Activated CD8-positive, alpha-beta memory T cell treated with anti-CD3 and anti-CD28 coated beads, Interleukin-2, amount 50 U/mL, for 48 hours (primary cell): ENCODE measurements around the gene KLHL42.
A peak's percentile ranks its signal among the peaks of the same experiment; 100 is the strongest.
"Not testable (repeated sequence)": the region's sequence is repeated elsewhere in the genome, so short reads cannot be mapped to it uniquely, and the experiment has no call there.

Source experiments
- DNase-seq: peaks from one replicate; pipeline ENCODE4 v3.0.0-alpha.2; 2020

Gene KLHL42

GRCh38 chr12:27821259-27821973 lies 41.4 kb downstream of the KLHL42 start:
- peak; percentile 58 for DNase-seq

GRCh38 chr12:27822076-27822712 lies 42.2 kb downstream of the KLHL42 start:
- peak; percentile 77 for DNase-seq

- DNase-seq: no peak
Measured at GRCh38 chr12:27823038-27823437, 43.0 kb downstream of the KLHL42 start.

GRCh38 chr12:27824126-27824842 lies 44.3 kb downstream of the KLHL42 start:
- DNase-seq: no peak

- no peak for DNase-seq
Measured at GRCh38 chr12:27826076-27826475, 46.0 kb downstream of the KLHL42 start.

GRCh38 chr12:27828196-27828595 lies 48.2 kb downstream of the KLHL42 start:
- DNase-seq: no peak

- DNase-seq: no peak
Measured at GRCh38 chr12:27838543-27839185, 58.6 kb downstream of the KLHL42 start.

- DNase-seq: no peak
Measured at GRCh38 chr12:27840229-27840999, 60.4 kb downstream of the KLHL42 start.

GRCh38 chr12:27841392-27841882 lies 61.4 kb downstream of the KLHL42 start:
- DNase-seq: no peak

GRCh38 chr12:27843714-27844245 lies 63.7 kb downstream of the KLHL42 start:
- DNase-seq: no peak

- DNase-seq: no peak
Measured at GRCh38 chr12:27844366-27845090, 64.5 kb downstream of the KLHL42 start.

GRCh38 chr12:27845187-27845586 lies 65.2 kb downstream of the KLHL42 start:
- DNase-seq: no peak

- DNase-seq: not testable (repeated sequence)
Measured at GRCh38 chr12:27845706-27846105, 65.7 kb downstream of the KLHL42 start.

GRCh38 chr12:27847293-27847692 lies 67.3 kb downstream of the KLHL42 start:
- DNase-seq: not testable (repeated sequence)

GRCh38 chr12:27851311-27851710 lies 71.3 kb downstream of the KLHL42 start:
- no peak for DNase-seq

GRCh38 chr12:27852117-27852516 lies 72.1 kb downstream of the KLHL42 start:
- DNase-seq: no peak
